Activated CD4-positive, alpha-beta T cell treated with anti-CD3 and anti-CD28 coated beads for 48 hours (primary cell): ENCODE results near the gene CCDC12.
"Not testable (repeated sequence)": the region's sequence is repeated elsewhere in the genome, so short reads cannot be mapped to it uniquely, and the experiment has no call there.

ENCODE experiments used
- DNase-seq: peaks from one replicate; pipeline ENCODE4 v3.0.0-alpha.2; 2020

Gene CCDC12

DNA sequence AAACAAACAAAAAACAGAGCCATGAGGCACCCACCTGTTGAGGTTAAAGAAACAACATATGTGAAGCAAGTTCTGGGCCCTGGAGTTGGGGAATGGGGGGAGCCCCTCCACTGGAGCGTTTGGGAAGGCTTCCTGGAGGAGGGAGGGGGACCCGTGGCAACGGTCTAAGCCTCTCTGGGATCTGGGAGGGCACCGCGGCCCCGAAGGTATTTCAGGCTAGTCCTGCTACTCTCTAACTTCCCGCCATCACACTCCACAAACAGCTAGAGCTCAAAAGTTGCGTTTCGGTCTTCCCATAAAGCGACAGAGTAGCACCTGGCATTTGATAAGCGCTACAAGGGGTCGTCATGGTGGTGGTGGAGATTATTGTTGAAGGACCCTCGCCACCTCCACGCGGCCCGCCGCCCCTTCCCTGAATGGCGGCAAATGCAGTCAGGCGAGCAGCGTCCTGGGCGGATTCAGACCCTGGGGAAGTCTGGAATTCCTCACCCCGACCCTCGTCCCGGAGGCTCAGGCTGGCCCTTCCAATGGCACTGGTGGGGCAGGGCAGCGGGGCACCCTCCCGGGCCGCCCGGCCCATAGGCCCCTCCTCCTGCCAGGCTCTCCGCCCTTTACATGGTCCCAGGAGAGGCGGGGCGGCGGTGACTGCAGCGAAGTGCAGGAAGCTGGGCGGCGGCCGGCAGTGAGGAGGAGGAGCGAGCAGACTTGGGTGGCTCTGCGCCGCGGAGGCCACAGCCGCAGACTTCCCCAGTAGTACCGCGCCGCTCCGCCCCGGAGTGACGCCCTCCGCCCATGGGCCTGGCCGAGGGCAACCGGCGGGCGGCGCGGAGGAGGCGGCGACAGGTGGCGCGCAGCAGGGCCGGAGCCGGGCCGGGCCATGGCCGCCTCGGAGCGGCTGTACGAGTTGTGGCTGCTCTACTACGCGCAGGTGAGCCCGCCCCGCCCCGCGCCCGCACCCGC lies 2.7 kb upstream of the CCDC12 start, which contains the start of gene NBEAL2:
TSS of gene NBEAL2 (plus strand) at position 682 of the 960 bp plus-strand sequence. CDS start at position 878, 196 bp downstream.
- peak; percentile 98 for DNase-seq

DNA sequence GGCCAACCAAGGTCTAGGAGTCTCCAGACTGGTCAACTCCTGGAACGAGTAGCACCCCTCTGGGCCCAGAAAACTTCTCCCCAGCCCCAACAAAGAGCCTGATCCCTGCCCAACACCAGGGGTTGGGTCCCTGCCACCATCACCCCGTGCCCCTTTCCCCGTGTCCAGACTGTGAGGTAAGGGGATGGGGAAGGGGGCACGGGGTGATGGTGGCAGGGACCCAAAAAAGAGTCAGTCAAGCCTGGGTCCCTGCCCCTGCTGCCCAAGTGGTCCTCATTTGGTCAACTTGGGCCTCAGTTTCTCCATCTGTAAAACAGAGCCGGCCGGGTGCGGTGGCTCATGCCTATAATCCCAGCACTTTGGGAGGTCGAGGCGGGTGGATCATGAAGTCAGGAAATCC lies 1.8 kb upstream of the CCDC12 start:
- DNase-seq, result no peak

DNA sequence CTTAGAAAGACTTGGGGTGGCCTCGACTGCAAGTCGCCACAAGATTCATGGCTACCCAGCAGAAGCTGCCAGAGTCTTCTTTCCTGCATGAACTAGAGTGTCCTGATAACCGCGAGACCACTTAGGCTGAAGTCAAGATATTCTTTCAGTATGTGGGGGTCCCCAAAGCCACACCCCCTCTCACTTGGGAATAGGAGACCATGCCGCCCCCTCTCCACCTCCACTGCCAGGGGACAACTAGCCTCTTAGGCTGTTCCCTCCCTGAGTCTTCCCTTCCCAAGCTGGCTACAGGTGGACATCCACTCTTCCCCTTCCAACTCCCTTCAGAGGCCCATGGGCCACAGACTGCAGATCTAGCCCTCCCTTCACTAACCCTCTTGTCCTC lies 1.3 kb upstream of the CCDC12 start:
- DNase-seq, result no peak

DNA sequence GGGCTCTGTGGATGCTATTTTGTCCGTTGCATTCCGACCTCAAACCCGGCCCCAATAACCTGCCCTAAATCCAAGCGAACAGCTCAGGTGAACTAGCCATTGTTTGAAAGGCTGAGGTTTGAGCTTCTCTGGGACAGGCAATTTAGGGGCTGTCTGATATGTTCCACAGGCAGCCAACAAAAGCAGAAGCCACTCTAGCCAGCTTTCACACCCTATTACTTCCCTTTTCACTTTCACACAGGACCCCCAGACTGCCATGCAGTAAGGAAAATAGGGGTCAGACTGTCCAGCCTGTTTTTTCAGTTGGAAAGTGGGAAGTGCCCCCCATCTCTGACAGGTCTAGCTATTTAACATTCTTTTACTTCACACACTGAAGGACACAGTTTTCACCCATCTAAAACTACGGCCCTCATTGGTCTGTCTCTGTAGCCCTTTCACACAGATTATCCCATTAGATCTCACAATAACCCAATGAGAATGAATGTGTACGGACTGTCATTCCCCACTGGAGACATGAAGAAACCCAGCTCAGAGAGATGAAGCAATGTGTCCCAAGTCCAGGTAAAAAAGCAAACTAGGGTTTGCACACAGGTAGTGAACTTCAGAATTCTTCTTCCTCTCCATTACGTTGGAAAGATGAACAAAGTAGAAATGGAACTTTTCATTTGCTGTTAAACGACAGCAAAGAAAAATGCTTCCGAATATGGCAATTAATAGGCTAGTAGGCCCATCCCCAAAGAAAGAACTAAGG lies 1.9 kb downstream of the CCDC12 start:
- no peak for DNase-seq

DNA sequence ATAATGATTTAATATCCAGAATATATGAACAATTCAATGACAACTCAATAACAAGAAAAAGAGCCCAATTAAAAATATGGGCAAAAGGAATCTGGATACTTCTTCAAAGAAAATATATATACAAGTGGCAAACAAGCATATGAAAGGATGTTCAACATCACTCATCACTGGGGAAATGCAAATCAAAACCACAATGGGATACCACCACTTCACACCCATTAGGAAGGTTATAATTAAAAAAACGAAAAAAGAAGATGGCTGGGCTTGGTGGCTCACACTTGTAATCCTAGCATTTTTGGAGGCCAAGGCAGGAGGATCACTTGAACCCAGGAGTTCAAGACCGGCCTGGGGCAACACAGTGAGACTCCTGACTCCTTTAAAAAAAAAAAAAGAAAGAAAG lies 4.1 kb downstream of the CCDC12 start:
- DNase-seq, result no peak

DNA sequence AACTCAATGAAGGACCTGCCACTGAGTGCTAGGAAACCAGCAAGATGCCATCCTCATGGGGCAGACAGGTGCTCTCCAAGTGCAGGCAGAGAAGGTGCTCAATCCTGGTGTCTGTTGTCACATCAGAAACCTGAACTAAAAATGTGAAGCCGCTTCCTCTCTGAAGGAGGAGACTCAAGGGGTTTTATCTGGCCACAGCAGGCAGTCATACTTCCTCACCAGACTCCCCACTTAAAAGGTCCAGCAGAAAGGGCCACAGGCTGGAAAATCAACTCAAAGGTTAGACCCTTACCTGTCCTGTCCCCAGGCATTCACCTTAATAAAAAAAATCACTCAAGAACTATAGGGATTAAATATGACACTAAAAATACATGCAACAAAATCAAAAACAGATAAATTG lies 4.8 kb downstream of the CCDC12 start:
- no peak for DNase-seq

DNA sequence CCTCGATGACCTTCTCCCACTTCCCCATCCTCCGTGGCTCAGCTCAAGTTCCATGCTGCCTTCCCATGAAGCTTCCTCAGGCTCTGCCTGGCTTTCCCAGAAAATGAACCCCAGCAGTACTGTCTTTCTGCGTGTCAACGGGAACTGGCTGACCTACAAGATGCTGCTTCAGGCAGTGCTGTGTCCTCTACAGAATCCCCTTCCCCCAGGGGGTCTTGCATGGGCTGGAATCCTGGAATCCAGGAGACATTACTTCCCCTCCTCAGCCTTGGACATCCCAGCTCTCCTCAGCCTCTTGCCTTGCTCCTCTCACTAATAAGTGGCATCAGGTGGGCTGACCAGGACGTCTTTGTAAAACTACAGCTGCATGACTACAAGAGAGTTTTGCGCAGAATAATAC lies 5.4 kb downstream of the CCDC12 start:
- no peak for DNase-seq

DNA sequence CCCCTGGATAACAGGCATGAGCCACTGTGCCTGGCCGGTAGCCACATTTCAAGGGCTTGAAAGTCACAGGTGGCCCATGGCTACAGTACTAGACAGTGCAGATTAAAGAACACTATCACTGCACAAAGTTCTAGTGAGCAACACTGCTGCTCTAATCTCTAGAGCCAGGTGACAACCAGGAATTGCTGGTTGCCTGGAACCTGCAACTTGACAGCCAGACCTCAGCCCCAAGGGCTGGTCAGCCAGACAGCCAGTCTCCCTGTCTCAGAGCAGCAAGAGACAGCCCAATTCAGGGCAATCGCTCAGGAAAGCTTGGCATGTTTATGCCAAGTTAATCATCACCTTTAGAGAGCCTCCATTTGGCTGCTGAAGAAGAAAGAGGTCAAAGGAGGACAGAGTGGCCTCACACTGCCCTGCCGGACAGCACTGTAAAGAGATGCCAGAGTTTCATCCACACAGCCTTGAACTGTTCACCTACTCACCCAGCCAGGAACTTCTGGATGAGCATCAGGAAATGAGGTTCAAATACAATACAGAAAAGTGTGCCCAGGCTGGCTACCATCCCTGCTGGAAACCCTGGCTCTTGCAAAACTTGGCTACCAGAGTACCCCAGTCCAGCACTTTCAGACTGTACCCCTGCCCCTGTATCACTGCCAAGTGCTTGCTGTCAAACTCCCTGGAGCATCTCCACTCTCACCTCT lies 6.0 kb downstream of the CCDC12 start:
- DNase-seq, result no peak

DNA sequence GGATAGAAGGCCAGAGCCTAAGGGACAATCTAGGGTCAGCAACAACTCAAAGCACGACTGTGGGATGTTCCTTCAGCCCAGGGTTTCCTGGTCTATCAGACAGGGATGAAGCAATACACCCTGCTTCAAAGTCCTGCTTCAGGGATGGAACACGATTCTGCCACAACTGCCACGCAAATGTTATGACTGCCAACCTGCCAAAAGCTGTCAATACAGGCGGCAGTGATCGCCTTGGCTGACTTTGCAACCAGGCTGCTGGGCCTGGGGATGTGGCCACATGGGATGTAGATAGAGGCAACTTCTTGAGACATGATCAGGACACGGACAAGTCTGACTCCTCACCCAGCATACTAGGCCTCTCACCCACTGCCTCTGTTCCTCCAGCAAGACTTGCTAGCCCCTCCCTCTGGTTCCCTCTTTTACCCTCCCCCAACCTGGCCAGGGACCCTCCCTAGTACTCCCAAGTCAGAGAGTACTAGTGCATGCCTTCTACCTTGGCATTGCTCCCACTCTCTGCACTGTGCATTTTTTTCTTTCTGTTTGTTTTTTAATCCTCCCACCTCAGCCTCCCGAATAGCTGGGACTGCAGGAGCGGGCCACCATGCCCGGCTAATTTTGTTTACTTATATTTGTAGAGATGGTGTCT lies 7.6 kb downstream of the CCDC12 start:
- no peak for DNase-seq

DNA sequence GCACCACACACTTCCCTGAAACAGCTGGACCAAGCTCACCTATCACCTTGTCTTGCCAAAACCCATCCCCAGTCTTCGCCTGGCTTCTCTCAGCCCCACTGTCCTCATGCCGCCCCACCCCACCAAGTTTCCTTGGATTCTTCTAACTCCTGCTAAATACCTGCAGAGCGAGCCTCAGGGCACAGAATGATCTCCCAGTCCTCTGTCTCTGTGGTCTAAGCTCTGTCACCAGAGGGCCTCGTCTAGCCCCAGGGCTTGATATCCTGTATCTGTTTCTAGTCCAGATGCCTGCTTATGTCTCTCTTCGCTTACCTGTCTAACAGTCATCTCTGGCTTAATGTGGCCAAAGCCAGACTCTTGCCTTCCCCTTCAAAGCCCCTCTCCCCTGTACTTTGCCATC lies 9.7 kb downstream of the CCDC12 start:
- DNase-seq, result no peak

DNA sequence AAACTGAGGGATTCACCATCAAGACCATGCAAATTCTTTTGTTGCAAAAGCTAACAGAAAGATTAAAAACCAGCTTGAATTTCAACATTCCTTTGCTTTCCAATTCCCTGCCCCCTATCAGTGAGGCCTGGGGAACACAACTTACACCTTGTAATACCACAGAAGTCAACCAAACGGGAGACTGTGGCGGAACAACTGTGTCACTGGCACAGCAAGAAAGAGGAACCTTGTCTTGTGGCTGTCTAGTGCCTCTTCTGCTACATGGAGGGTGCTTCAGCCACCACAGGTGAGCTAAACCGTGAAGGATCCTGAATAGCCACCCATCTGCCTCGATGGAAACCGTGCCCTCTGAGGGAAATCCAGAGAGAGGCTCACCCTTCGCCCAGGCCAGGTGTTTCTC lies 11.4 kb downstream of the CCDC12 start:
- DNase-seq, result no peak

DNA sequence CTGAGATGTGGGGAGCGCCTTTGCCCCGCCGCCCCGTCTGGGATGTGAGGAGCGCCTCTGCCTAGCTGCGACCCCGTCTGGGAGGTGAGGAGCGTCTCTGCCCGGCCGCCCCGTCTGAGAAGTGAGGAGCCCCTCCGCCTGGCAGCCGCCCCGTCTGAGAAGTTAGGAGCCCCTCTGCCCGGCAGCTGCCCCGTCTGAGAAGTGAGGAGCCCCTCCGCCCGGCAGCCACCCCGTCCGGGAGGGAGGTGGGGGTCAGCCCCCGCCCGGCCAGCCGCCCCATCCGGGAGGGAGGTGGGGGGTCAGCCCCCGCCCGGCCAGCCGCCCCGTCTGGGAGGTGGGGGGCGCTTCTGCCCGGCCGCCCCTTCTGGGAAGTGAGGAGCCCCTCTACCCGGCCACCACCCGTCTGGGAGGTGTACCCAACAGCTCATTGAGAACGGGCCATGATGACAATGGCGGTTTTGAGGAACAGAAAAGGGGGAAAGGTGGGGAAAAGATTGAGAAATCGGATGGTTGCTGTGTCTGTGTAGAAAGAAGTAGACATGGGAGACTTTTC lies 12.4 kb downstream of the CCDC12 start:
- DNase-seq, result not testable (repeated sequence)

DNA sequence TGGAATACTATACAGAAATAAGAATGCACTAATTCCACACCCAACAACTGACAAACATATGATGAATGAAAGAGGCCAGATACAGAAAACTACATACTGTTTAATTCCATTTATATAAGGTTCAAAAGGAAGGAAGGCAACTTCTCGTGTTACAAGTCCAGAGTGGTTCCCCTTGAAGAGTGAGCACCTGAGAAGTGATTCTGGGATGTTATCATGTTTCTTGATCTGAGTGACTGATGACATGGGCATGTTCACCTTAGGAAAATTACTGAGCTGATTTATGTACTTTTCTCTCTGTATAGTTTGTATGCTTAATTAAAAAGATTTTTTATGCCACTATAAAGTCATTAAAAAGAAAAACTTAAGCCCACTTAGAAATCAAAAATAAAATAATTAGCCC lies 13.6 kb downstream of the CCDC12 start:
- DNase-seq, result no peak

DNA sequence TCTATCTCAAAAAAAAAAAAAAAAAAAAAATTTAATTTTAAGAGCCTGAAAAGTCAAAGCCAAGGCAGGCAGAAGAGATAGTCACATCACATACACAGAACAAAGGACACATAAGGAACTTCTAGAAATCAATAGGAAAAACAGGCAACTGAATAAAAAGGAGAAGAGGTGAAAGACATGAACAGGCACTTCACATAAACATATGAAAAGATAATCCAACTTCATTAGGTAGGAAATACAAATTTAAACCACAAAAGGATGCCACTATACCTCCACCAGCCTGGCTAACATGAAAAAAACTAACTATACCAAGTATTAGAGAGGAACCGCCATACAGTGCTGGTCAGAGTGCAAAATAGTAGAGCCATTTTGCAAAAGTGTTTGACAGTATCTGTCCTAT lies 14.1 kb downstream of the CCDC12 start:
- DNase-seq, result no peak

DNA sequence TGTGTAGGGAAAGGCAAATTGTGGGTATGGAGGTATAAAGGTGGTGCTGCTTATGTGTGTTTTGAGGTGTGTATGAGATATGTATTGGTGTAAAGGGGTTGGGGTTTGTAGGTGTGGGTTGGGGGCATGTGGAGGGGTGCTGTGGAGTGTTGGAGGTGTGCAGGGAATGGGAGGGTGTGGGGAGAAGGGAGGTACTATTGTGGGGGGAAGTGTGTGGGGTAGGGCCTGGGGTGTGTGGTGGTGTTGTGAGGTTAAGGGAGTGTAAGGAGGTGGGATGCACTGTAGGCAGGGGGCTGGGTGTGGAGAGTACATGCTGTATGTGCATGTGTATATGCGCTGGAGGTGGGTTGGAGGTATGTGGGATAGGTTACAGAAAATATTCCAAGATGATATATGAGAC lies 15.7 kb downstream of the CCDC12 start:
- no peak for DNase-seq

DNA sequence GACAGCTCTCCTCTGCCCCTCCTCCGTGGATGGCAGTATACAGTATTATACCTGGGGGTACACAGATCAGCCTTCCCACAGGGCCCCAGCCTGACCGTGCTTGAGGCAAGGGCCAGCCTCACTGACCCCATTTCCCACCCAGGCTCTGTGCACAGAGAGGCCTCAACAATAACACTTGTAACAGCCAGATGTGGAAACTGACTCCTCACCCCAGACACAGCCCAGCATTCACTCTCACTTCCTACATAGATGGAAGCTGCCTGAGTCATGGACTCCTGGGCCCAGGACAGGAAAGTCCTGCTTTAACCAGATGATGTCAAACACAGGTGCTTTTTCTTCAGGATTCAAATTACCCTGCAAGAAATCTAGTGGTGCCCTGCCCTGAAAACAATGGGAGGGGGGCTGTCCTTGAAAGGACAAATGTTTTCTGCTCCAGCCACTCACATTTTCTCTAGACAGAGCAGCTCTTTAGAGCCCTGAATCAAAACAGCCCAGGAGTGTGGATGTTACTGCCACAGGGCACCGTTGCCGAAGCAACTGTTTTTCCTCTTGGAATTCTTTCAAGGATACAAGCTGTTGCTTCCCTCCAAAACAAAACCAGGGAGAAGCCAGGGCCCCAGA lies 16.4 kb downstream of the CCDC12 start:
- DNase-seq, result no peak

DNA sequence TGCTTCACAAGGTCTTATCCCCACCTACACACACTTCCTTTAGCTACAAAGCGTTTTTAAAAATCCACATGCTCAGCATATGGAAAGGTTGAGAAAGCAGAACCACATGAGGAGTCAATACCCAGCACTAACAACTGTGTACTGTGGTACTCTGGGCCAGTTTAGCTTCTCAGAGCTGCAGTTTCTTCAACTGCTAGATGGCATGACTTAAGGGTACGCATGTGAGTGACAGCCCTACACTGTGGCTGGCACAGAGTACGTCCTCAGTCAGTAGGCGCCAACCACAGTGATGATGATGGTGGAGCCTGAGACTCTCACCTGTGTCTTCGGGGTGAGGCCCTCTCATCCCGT lies 17.4 kb downstream of the CCDC12 start:
- peak; percentile 62 for DNase-seq

DNA sequence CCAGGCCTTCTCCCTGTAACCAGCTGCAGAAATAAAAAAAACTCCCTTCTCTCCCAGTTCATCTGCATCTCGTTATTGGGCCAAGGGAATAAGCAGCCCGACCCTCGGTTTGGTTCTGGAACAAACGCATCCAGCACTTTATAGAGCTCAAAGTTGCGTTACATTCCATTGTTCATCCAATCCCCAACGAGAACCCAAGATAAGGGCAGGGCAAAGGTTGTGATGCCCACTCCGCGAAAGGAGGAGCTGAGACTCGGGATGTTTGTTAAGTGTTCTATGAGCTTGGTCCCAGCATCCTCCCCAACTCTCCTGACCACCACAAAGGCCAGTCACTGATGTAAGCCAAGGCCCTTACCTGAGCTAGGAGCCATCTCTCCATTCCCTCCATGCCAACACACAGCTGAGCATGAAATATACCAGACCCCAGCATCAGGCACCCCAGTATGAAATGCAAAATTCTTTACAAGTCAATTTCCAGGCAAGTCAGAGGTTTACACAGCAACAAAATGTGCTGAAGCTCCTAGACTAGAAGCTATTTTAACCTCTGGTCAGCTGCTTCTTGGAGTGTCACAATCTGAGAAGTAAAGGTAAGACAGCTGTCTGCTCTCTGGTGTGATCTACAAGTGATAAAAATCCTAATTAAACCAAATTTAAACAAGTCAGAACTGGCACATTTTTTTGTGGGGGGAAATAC lies 17.9 kb downstream of the CCDC12 start:
- no peak for DNase-seq

DNA sequence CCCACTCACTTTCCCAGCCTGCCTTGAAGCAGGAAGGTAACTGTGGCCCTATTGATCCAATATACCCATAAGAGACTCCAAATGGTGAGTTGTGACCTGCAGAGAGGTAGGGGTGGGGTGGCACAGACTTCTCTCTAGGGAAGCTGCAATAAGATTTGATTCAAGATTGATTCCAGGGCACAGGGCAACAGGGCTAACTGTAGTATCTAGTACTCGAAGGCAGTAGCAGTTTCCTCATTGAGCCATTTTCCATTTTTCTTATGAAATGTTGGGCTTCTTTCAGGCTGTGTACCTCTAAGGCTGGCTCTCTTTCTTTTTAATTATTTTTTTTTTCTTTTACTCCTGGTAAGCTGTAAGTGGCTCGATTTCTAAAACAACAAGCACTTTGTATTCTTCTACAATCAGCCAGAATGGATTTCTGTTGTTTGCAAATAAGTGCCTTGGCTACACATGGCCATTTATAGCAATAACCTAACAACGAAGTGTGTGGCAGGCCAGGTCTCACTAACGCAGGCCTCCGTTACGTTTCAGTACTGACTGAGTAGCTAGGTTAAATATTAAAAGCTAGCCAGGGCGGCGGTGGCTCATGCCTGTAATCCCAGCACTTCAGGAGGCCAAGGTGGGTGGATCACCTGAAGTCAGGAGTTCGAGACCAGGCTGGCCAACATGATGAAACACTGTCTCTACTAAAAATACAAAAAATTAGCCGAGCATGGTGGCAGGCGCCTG lies 19.3 kb downstream of the CCDC12 start:
- DNase-seq, result no peak

DNA sequence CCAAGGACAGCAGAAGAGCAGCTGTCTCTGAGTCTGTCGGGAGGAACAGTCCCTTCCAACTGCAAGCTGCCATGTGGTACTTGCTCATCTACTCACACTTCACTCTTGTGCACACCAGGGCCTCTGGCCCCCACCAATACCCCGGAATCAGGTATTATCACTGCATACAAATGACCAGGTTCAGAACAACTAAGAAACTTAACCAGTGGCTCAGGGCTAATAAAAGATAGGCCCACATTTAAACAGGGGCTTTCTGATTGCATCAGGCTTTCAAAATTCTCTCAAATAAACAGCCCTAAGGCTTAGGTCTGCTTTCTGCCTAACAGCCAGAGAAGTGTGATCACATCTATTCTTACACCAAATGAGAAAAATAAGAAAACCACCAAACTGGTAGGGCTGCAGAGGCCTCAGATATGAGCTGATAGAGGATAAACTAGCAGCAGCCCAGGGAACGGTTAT lies 20.7 kb downstream of the CCDC12 start:
- DNase-seq, result no peak

DNA sequence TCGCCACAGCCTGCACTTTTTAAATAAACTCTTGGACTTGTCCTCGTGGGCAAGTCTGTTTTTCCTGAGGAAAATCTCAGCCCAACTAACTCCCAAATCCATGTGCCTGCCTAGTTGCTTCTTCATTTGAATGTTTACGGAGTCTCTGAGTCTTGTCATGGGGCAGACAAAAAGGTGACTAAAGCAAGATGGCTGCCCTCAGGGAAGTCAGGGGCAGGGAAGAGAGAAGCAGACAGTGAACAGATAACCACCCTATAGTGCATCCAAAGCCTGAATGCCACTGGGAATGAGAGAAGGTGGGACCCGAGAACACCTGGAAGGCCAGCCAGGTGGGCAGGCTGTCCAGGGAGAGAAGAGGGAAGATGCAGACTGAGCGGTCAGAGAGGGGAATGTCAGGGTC lies 21.4 kb downstream of the CCDC12 start:
- no peak for DNase-seq
